Right cardiac atrium (tissue), 5 donors: ENCODE measurements around the gene RPL35A. TPM values are rescaled to one million over a fixed set of nuclear protein-coding genes. Genes with fewer than 3 reads are reported as not detected.
"Not testable (repeated sequence)": the region's sequence is repeated elsewhere in the genome, so short reads cannot be mapped to it uniquely, and the experiment has no call there.

Experiments
- ATAC-seq, 2 donors: fragments of 200-7000 bp; cut with Tn5 transposase; one replicate each; pipeline versions ENCODE4 v1.8.0 to v1.9.1; 2020; ENCODE audit warnings: moderate library complexity in 2 of 2, mild to moderate bottlenecking in 1 of 2
- DNase-seq, 3 donors: peaks; one replicate each; pipeline ENCODE4 v3.0.0-alpha.2; 2020
- H3K27ac ChIP-seq: one replicate; pipeline ENCODE4 v1.5.1; 2013; ENCODE audit warnings: mild to moderate bottlenecking, low read length, control low read depth, moderate library complexity
- H3K27me3 ChIP-seq: one replicate; pipeline ENCODE4 v1.6.1; 2013; ENCODE audit not compliant: control insufficient read depth, insufficient read depth
- H3K4me1 ChIP-seq: one replicate; pipeline ENCODE4 v1.6.1; 2013; ENCODE audit warnings: low read length; ENCODE audit not compliant: control insufficient read depth, insufficient read depth
- H3K4me3 ChIP-seq: one replicate; pipeline ENCODE4 v1.5.1; 2013; ENCODE audit warnings: low read length, control low read depth
- H3K9me3 ChIP-seq: one replicate; pipeline ENCODE4 v1.6.1; 2013; ENCODE audit warnings: low read length; ENCODE audit not compliant: control insufficient read depth
- WGBS: extraction: QIAGEN DNeasy Blood & Tissue Kit; methylation state at CpG from one replicate; pipeline ENCODE4 v1.1.7; 2013; 5-methylcytosine and 5-hydroxymethylcytosine counted together
- intact Hi-C, 4 donors: fragments of 100-400 bp; cut with DNase I; formaldehyde crosslinking; loops; one replicate each; pipeline versions ENCODE4 v1.11.0 to v1.14.0; 2022 to 2023
- polyA plus RNA-seq: library from polyadenylated mRNA; stranded (reverse); fragments of 200-250 nt; gene quantifications from one replicate; pipeline ENCODE4 v1.2.3, GENCODE V29; 2013
- total RNA-seq, 4 donors: library from RNA; stranded (reverse); fragmentation: NEBNext Ultra II Directional; extraction: Animal tissue kit (Norgen Biotek cat#: 25700); gene quantifications; one replicate each; pipeline ENCODE4 v1.2.1, GENCODE V29; 2021
- donor health status: healthy with polysubstance abuse.
- donor health status: DM: no; HTN: yes; CAD: no.
- donor health status: DM: no; HTN: no; CAD: no.
- donor health status: DM: no; HTN: yes; CAD: no; lungs with severe emphysema.
- donor health status: DM: yes; HTN: yes; CAD: no.

RPL35A gene
- total and polyA plus RNA-seq, 5 donors, result 672 to 1,345 (median 735) TPM

DNA sequence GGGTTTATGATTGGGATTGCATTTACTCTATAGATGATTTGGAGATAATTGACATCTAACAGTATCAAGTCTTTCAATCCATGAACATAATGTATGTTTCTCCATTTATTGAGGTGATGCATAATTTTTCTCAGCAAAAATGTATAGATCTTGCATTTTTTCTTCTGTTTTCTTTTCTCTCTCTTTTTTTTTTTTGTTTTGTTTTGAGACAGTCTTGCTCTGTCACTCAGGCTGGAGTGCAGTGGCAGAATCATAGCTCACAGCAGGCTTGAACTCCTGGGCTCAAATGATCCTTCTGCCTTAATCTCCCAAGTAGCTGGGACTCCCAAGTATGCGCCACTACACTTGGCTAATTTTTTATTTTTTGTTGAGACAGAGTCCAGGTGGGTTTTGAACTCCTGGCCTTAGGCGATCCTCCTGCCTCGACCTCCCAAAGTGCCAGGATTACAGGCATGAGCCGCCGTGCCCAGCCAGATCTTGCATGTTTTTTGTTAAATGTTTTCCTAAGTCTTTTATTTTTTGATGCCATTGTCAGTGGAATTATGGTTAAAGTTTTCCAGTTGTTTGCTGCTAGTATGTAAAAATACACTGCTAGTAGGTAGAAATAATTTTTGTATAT is 13.1 kb downstream of the RPL35A start:
- DNase-seq (no peak), ATAC-seq (no peak)
- intact Hi-C loops, result no loop called here
- no peaks in the 10 kb centered on the region for H3K4me1 ChIP-seq
- H3K4me3 ChIP-seq, result no peak overlapping the region
- H3K27ac ChIP-seq, result no peak overlapping the region
- no peaks in the 10 kb centered on the region for H3K9me3 ChIP-seq
- WGBS, result 89% methylated on average over 5 of the region's 5 CpGs
- no peaks in the 10 kb centered on the region for H3K27me3 ChIP-seq

DNA sequence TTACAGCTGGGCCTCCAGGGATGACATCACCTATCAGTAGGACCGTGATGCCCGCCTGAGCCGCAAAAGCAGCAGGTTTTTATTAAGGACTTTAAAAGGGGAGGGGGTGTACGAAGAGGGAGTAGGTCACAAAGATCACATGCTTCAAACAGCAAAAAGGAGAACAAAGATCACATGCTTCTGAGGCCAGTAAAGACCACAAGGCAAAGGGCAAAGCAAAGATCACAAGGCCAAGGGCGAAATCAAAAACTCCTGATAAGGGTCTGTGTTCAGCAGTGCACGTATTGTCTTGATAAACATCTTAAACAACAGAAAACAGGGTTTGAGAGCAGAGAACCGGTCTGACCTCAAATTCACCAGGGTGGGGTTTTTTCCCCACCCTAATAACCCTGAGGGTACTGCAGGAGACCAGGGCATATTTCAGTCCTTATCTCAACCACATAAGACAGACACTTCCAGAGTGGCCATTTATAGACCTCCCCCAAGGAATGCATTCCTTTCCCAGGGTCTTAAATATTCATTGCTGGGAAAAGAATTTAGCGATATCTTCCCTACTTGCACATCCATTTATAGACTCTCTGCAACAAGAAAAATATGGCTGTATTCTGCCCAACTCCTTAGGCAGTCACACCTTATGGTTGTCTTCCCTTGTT is 17.5 kb downstream of the RPL35A start:
- H3K4me1 ChIP-seq, ATAC-seq, H3K27ac ChIP-seq, DNase-seq, H3K4me3 ChIP-seq, H3K27me3 ChIP-seq, H3K9me3 ChIP-seq, intact Hi-C loops: not testable (repeated sequence)
- 94% methylated on average over 8 of the region's 8 CpGs for WGBS

- WGBS, result 60% methylated on average over 3 of the region's 3 CpGs
- Histone ChIP-seq H3K9me3 (no peaks in the 10 kb centered on the region), H3K4me3 (no peak overlapping the region), H3K27ac (no peak overlapping the region), H3K27me3 (no peaks in the 10 kb centered on the region), H3K4me1 (no peaks in the 10 kb centered on the region)
- intact Hi-C loops, result no loop called here
- ATAC-seq (no peak), DNase-seq (no peak)
Measured at GRCh38 chr3:197970588-197970987, 20.6 kb downstream of the RPL35A start.

DNA sequence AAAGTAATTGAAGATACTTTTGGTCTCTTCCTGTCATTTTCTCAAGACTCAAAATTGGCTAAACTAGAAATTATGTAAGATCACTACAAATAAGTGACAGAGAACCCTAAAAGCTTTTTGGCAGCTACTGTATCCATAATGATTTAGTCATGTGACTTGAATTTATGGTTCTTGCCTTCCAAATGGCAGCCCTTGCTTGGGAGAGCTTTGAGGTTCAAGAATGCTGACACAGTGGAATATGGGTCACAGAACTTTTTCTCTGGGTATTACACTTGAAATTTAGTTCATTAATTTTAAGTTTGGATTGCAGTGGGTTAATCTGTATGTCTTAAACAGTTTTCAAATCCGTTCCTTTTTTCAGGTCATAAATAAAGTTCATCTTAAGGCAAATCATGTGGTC is 24.0 kb downstream of the RPL35A start:
- intact Hi-C loops, result no loop called here

DNA sequence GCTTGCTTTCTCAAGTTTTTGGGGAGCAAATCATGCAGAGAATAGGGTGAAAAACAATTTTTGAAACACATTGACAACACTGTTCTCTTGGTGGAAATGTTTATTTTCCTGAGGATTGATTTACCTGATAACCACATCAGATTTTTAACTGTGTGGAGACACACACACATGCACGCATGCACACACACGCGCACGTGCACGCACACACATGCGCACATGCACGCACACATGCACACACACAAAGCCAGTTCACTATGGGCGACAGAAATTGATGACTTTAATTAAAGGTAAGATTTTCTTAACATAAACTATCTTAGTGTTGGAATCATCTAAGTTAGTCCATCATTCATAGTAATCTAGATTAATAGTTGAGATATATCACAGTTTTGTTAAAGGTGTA is 25.3 kb downstream of the RPL35A start:
- Histone ChIP-seq H3K27ac (no peak overlapping the region), H3K27me3 (no peaks in the 10 kb centered on the region), H3K9me3 (no peaks in the 10 kb centered on the region), H3K4me3 (no peak overlapping the region), H3K4me1 (no peaks in the 10 kb centered on the region)
- no peak for DNase-seq
- intact Hi-C loops, result no loop called here
- ATAC-seq, result no peak
- WGBS, result 98% methylated on average over 8 of the region's 8 CpGs

More for the DNA sequence above, 24.0 kb downstream of the RPL35A start:
- Histone ChIP-seq H3K4me3 (no peak overlapping the region), H3K9me3 (no peaks in the 10 kb centered on the region), H3K27me3 (no peaks in the 10 kb centered on the region), H3K27ac (no peak overlapping the region), H3K4me1 (no peaks in the 10 kb centered on the region)
- no peak for DNase-seq
- no peak for ATAC-seq
- WGBS, result 77% methylated on average over 1 of the region's 1 CpG

GRCh38 chr3:197983076-197983475 is 33.1 kb downstream of the RPL35A start:
- H3K4me1 ChIP-seq, result no peaks in the 10 kb centered on the region
- no peaks in the 10 kb centered on the region for H3K9me3 ChIP-seq
- H3K4me3 ChIP-seq, result no peak overlapping the region
- intact Hi-C loops, result no loop called here
- H3K27me3 ChIP-seq, result no peaks in the 10 kb centered on the region
- DNase-seq, result no peak
- no peak overlapping the region for H3K27ac ChIP-seq
- ATAC-seq, result no peak
- 100% methylated on average over 1 of the region's 1 CpG for WGBS

DNA sequence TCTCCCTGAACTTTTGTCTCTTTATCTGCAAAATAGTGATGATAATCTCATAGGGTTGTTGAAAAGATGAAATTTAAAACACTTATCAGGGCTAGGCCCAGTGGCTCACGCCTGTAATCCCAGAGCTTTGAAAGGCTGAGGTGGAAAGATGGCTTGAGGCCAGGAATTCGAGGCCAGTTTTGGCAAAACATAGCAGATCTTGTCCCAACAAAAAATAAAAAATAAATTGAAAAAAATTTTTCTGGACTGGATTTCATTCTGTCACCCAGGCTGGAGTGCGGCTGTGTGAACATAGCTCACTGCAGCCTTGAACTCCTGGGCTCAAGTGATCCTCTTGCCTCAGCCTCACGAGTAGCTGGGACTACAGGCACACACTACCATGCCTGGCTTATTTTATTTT is 39.7 kb downstream of the RPL35A start:
- Histone ChIP-seq H3K27ac (no peak overlapping the region), H3K9me3 (no peaks in the 10 kb centered on the region), H3K4me3 (no peak overlapping the region), H3K4me1 (no peaks in the 10 kb centered on the region), H3K27me3 (no peaks in the 10 kb centered on the region)
- 65% methylated on average over 4 of the region's 4 CpGs for WGBS
- peak in 2 of 3 donors; percentile 16 to 46 for DNase-seq
- no peak for ATAC-seq
- intact Hi-C loops, result no loop called here

DNA sequence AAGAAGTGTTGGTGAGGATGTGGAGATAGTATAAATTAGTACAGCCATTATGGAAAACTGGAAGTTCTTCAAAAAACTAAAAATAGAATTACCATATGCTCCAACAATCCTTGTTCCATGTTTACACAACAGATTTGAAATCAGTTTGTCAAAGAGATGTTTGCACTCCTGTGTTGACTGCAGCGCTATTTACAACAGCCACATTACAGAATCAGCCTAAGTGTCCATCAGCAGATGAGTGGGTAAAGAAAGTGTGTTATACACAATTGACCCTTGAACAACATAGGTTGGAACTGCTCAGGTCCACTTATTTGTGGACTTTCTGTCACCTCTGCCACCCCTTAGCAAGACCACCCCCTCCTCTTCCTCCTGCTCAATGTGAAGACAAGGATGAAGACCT is 44.7 kb downstream of the RPL35A start:
- Histone ChIP-seq H3K27ac (no peak overlapping the region), H3K4me3 (no peak overlapping the region), H3K4me1 (no peaks in the 10 kb centered on the region), H3K27me3 (no peaks in the 10 kb centered on the region), H3K9me3 (no peaks in the 10 kb centered on the region)
- DNase-seq, result no peak
- WGBS, result 84% methylated on average over 1 of the region's 1 CpG
- intact Hi-C loops, result no loop called here
- ATAC-seq, result no peak

GRCh38 chr3:197996855-197997254 is 46.9 kb downstream of the RPL35A start:
- ATAC-seq (no peak), DNase-seq (no peak)
- Histone ChIP-seq H3K27ac (no peak overlapping the region), H3K27me3 (no peaks in the 10 kb centered on the region), H3K4me3 (no peak overlapping the region), H3K9me3 (no peaks in the 10 kb centered on the region), H3K4me1 (no peaks in the 10 kb centered on the region)
- intact Hi-C loops, result no loop called here
- whole genome bisulfite sequencing, result 94% methylated on average over 5 of the region's 5 CpGs

GRCh38 chr3:197997936-197998335 is 47.9 kb downstream of the RPL35A start:
- H3K9me3 ChIP-seq, result no peaks in the 10 kb centered on the region
- no peak overlapping the region for H3K27ac ChIP-seq
- 96% methylated on average over 3 of the region's 3 CpGs for WGBS
- H3K4me3 ChIP-seq, result no peak overlapping the region
- no peak for ATAC-seq
- DNase-seq, result no peak
- H3K27me3 ChIP-seq, result no peaks in the 10 kb centered on the region
- no peaks in the 10 kb centered on the region for H3K4me1 ChIP-seq
- intact Hi-C loops, result no loop called here
